Body of pancreas (tissue), 4 donors: Measurements from ENCODE around the gene PIEZO1.

Source experiments
- CTCF ChIP-seq, 7 experiments: fragments of 450-650 bp in 4 of 7; fragments of 200-600 bp in 3 of 7; sonication (generic) in 3 of 7; IDR thresholded peaks; one replicate each; pipeline ENCODE4 v1.5.1; 2016 to 2019; ENCODE audit warnings: antibody characterized with exemption in 7 of 7
- POLR2A ChIP-seq, 3 donors: fragments of 450-650 bp; IDR thresholded peaks; one replicate each; pipeline ENCODE4 v1.6.1; 2016; ENCODE audit warnings: antibody characterized with exemption in 3 of 3, mild to moderate bottlenecking in 2 of 3

GRCh38 chr16:88819126-88819525 lies 34.1 kb upstream of the PIEZO1 start:
- no peak for TF ChIP-seq CTCF (IDR thresholded peaks at IDR 0.05)
- TF ChIP-seq POLR2A (IDR thresholded peaks at IDR 0.05): no peak
